Prostate gland (tissue), 2 donors: ENCODE results near the gene ZBTB8OS. TPM values are rescaled to one million over a fixed set of nuclear protein-coding genes. Genes with fewer than 3 reads are reported as not detected.

ENCODE experiments used
- DNase-seq: peaks from one replicate; pipeline ENCODE4 v3.0.0-alpha.2; 2019; ENCODE audit warnings: low spot score
- H3K27ac ChIP-seq, 2 donors: fragments of 200-600 bp; sonication (generic); 2 replicates each; pipeline ENCODE4 v1.5.1; 2017 to 2019
- H3K27me3 ChIP-seq: fragments of 200-600 bp; sonication (generic); replicated peaks from 2 replicates; pipeline ENCODE4 v1.5.1; 2019; ENCODE audit not compliant: insufficient read depth
- H3K36me3 ChIP-seq, 2 donors: fragments of 200-600 bp; sonication (generic); 1 replicate in 1 of 2; 2 replicates in 1 of 2; pipeline versions ENCODE4 v1.5.1 to v1.8.1; 2017 to 2019
- H3K4me1 ChIP-seq: fragments of 200-600 bp; sonication (generic); replicated peaks from 2 replicates; pipeline ENCODE4 v1.5.1; 2019
- H3K4me3 ChIP-seq, 2 donors: fragments of 200-600 bp; sonication (generic); 2 replicates each; pipeline ENCODE4 v1.5.1; 2017 to 2019
- H3K9me3 ChIP-seq: fragments of 200-600 bp; sonication (generic); 2 replicates; pipeline ENCODE4 v1.5.1; 2017
- POLR2A ChIP-seq: fragments of 450-650 bp; IDR thresholded peaks from one replicate; pipeline ENCODE4 v1.6.1; 2016; ENCODE audit warnings: antibody characterized with exemption, mild to moderate bottlenecking
- POLR2AphosphoS5 ChIP-seq: sonication (generic); formaldehyde crosslinking; IDR thresholded peaks from one replicate; pipeline ENCODE4 v1.6.1; 2017; ENCODE audit warnings: antibody characterized with exemption
- WGBS: methylation state at CpG from one replicate; pipeline ENCODE4 v1.1.5; 2018; 5-methylcytosine and 5-hydroxymethylcytosine counted together
- intact Hi-C: fragments of 100-400 bp; cut with DNase I; formaldehyde crosslinking; loops from one replicate; pipeline ENCODE4 v1.14.2; 2022
- small RNA-seq, 2 donors: library from RNA; depleted of rRNA; stranded (forward); fragments of <200 nt; gene quantifications; one replicate each; pipeline ENCODE3, GENCODE V24; 2016
- total RNA-seq, 2 donors: library from RNA; depleted of rRNA; stranded (reverse); fragments of >200 nt; gene quantifications; one replicate each; pipeline ENCODE4 v1.1.0, GENCODE V29; 2016
- TF ChIP-seq, protein P1 (sequence below), 4 experiments: fragments of 200-600 bp in 2 of 4; fragments of 450-650 bp in 2 of 4; sonication (generic) in 2 of 4; IDR thresholded peaks; 1 replicate in 3 of 4; 2 replicates in 1 of 4; pipeline ENCODE4 v1.5.1; 2016 to 2019; ENCODE audit warnings: antibody characterized with exemption in 4 of 4, mild to moderate bottlenecking in 2 of 4, moderate library complexity in 2 of 4

Gene ZBTB8OS
- total RNA-seq, 2 donors from 2014 or later = 32.7 to 38.7 TPM

DNA sequence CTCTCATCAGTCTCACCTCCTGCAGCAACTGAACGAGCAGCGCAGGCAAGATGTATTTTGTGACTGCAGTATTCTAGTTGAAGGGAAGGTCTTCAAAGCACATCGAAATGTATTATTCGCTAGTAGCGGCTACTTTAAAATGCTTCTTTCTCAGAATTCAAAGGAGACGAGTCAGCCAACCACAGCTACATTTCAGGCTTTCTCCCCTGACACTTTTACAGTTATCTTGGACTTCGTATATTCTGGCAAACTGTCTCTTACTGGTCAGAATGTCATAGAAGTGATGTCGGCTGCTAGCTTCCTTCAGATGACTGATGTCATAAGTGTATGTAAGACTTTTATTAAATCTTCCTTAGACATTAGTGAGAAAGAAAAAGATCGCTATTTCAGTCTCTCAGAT is 57.4 kb downstream of the ZBTB8OS start:
- H3K9me3 ChIP-seq = no peaks in the 10 kb centered on the region
- no peaks in the 10 kb centered on the region for H3K4me1 ChIP-seq
- intact Hi-C loops = no loop called here
- H3K36me3 ChIP-seq = no peaks in the 10 kb centered on the region
- no peak overlapping the region for H3K27ac ChIP-seq
- H3K4me3 ChIP-seq = no peak overlapping the region
- no peaks in the 10 kb centered on the region for H3K27me3 ChIP-seq
- TF ChIP-seq POLR2AphosphoS5 = no peak
- TF ChIP-seq POLR2A = no peak
- TF ChIP-seq, protein P1, sequence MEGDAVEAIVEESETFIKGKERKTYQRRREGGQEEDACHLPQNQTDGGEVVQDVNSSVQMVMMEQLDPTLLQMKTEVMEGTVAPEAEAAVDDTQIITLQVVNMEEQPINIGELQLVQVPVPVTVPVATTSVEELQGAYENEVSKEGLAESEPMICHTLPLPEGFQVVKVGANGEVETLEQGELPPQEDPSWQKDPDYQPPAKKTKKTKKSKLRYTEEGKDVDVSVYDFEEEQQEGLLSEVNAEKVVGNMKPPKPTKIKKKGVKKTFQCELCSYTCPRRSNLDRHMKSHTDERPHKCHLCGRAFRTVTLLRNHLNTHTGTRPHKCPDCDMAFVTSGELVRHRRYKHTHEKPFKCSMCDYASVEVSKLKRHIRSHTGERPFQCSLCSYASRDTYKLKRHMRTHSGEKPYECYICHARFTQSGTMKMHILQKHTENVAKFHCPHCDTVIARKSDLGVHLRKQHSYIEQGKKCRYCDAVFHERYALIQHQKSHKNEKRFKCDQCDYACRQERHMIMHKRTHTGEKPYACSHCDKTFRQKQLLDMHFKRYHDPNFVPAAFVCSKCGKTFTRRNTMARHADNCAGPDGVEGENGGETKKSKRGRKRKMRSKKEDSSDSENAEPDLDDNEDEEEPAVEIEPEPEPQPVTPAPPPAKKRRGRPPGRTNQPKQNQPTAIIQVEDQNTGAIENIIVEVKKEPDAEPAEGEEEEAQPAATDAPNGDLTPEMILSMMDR (IDR thresholded peaks at IDR 0.05) = no peak
- WGBS = 91% methylated on average over 9 of the region's 9 CpGs
- no peak for DNase-seq

GRCh38 chr1:32580348-32581017 is 69.9 kb downstream of the ZBTB8OS start:
- intact Hi-C loops = no loop called here
- no peak overlapping the region for H3K4me3 ChIP-seq
- no peaks in the 10 kb centered on the region for H3K9me3 ChIP-seq
- 79% methylated on average over 10 of the region's 10 CpGs for WGBS
- H3K4me1 ChIP-seq = no peaks in the 10 kb centered on the region
- TF ChIP-seq POLR2AphosphoS5 = no peak
- TF ChIP-seq, protein P1 (IDR thresholded peaks at IDR 0.05) = no peak
- TF ChIP-seq POLR2A = no peak
- DNase-seq = no peak
- no peak overlapping the region for H3K27ac ChIP-seq
- H3K27me3 ChIP-seq = no peaks in the 10 kb centered on the region
- no peaks in the 10 kb centered on the region for H3K36me3 ChIP-seq

Small RNA genes lying within 50 kb of the gene (small RNA-seq; reads per million reads assigned to genes)
- 0 reads per million in 2 donors for gene RF00019

Other genes with a start within 250 kb of the ZBTB8OS start
- gene ZBTB8B, start 185.5 kb downstream of the ZBTB8OS start, total RNA-seq = under 1 TPM; 0.18 to 0.45 TPM
- 1 to 10 TPM; 5.9 to 7.4 TPM for gene ZBTB8A, start 111.1 kb downstream of the ZBTB8OS start, total RNA-seq
- gene RBBP4, start 658 bp upstream of the ZBTB8OS start, total RNA-seq = 100 to 1,000 TPM; 122 to 183 TPM
- 10 to 100 TPM in 1 of 2 donors, 1 to 10 TPM in 1; 7.9 to 18.2 TPM for gene SYNC, start 52.2 kb upstream of the ZBTB8OS start, total RNA-seq
- 10 to 100 TPM; 32.0 to 63.5 TPM for gene YARS1, start 166.8 kb upstream of the ZBTB8OS start, total RNA-seq
- 10 to 100 TPM; 27.1 to 72.5 TPM for gene S100PBP, start 167.1 kb upstream of the ZBTB8OS start, total RNA-seq
- gene FNDC5, start 220.4 kb upstream of the ZBTB8OS start, total RNA-seq = 10 to 100 TPM in 1 of 2 donors, 1 to 10 TPM in 1; 1.5 to 19.1 TPM
- 1 to 10 TPM in 1 of 2 donors, not detected in 1; 1.6 TPM for gene HPCA, start 235.9 kb upstream of the ZBTB8OS start, total RNA-seq